Measurements from ENCODE around the gene REEP5. TPM values are rescaled to one million over a fixed set of nuclear protein-coding genes. Genes with fewer than 3 reads are reported as not detected.

Gene REEP5
- total RNA-seq, 1 donor from 2014 or later, result 17.1 TPM

DNA sequence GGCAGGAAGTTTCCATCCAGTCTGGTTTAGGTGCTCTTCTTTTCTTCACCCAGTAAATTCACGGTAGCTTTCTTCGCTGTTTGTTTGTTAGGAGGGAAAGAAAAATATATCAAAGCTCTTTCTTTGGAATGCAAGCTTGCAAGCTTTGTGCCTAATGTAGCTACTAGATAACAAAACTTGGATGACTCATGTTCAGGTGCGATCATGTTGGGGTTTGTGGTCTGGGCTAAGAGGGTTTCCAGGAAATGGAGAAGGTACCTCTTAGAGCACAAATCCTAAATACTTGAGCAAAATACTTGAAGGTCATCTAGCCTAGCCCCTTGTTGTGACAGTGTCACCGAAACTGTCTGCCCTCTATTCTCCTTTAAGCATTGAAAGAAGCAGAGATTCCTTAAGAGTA, 43.3 kb downstream of the REEP5 start:
- H3K27ac Mint-ChIP-seq, result no peak overlapping the region
- no peak overlapping the region for H3K4me2 ChIP-seq
- no peak overlapping the region for H3K4me3 Mint-ChIP-seq
- no peaks in the 10 kb centered on the region for H3F3A ChIP-seq (ENCODE audit: low read depth)
- H3K9me3 Mint-ChIP-seq, result no peaks in the 10 kb centered on the region
- TF ChIP-seq, protein P1, sequence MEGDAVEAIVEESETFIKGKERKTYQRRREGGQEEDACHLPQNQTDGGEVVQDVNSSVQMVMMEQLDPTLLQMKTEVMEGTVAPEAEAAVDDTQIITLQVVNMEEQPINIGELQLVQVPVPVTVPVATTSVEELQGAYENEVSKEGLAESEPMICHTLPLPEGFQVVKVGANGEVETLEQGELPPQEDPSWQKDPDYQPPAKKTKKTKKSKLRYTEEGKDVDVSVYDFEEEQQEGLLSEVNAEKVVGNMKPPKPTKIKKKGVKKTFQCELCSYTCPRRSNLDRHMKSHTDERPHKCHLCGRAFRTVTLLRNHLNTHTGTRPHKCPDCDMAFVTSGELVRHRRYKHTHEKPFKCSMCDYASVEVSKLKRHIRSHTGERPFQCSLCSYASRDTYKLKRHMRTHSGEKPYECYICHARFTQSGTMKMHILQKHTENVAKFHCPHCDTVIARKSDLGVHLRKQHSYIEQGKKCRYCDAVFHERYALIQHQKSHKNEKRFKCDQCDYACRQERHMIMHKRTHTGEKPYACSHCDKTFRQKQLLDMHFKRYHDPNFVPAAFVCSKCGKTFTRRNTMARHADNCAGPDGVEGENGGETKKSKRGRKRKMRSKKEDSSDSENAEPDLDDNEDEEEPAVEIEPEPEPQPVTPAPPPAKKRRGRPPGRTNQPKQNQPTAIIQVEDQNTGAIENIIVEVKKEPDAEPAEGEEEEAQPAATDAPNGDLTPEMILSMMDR (IDR thresholded peaks at IDR 0.05), result no peak
- no peak for TF ChIP-seq EZH2phosphoT487 (IDR thresholded peaks at IDR 0.05)
- TF ChIP-seq EZH2 (IDR thresholded peaks at IDR 0.05), result no peak
- H3K36me3 ChIP-seq, result no peaks in the 10 kb centered on the region
- H3K4me3 ChIP-seq, result no peak overlapping the region
- no peak overlapping the region for H3K27ac ChIP-seq
- H3K27me3 ChIP-seq, result no peaks in the 10 kb centered on the region
- H3K79me2 ChIP-seq (ENCODE audit: low read depth), result no peaks in the 10 kb centered on the region
- no peaks in the 10 kb centered on the region for H3K9me3 ChIP-seq (ENCODE audit: low read depth)
- peaks cover 6% of the 10 kb centered on the region for H3K36me3 Mint-ChIP-seq
- H3K4me1 Mint-ChIP-seq, result no peaks in the 10 kb centered on the region
- H3K4me1 ChIP-seq, result no peaks in the 10 kb centered on the region
- DNase-seq (ENCODE audit: low spot score), result no peak
- no peaks in the 10 kb centered on the region for H3K27me3 Mint-ChIP-seq (ENCODE audit: insufficient read depth, low read depth)
- no peak overlapping the region for H3K9ac ChIP-seq
- no peak overlapping the region for H2AFZ ChIP-seq (replicated peaks)
- H4K20me1 ChIP-seq (ENCODE audit: low read depth), result no peaks in the 10 kb centered on the region

GRCh38 chr5:112878101-112878500, 43.9 kb downstream of the REEP5 start:
- Histone ChIP-seq H3K9ac (no peak overlapping the region), H3K79me2 (ENCODE audit: low read depth) (no peaks in the 10 kb centered on the region), H3K36me3 (no peaks in the 10 kb centered on the region), H3F3A (ENCODE audit: low read depth) (no peaks in the 10 kb centered on the region), H2AFZ (replicated peaks) (no peak overlapping the region), H3K27ac (no peak overlapping the region), H3K27me3 (no peaks in the 10 kb centered on the region), H3K4me2 (no peak overlapping the region), H3K9me3 (ENCODE audit: low read depth) (no peaks in the 10 kb centered on the region), H3K4me3 (no peak overlapping the region), H3K4me1 (no peaks in the 10 kb centered on the region), H4K20me1 (ENCODE audit: low read depth) (no peaks in the 10 kb centered on the region)
- TF ChIP-seq, protein P1 (IDR thresholded peaks at IDR 0.05), result no peak
- TF ChIP-seq EZH2phosphoT487 (IDR thresholded peaks at IDR 0.05) (no peak), EZH2 (IDR thresholded peaks at IDR 0.05) (no peak)
- Mint-ChIP-seq H3K4me3 (no peak overlapping the region), H3K36me3 (peaks cover 6% of the 10 kb centered on the region), H3K27ac (no peak overlapping the region), H3K4me1 (no peaks in the 10 kb centered on the region), H3K27me3 (ENCODE audit: insufficient read depth, low read depth) (no peaks in the 10 kb centered on the region), H3K9me3 (no peaks in the 10 kb centered on the region)
- DNase-seq (ENCODE audit: low spot score), result no peak

- no peak for DNase-seq (ENCODE audit: low spot score)
- Histone ChIP-seq H3K9me3 (ENCODE audit: low read depth) (no peaks in the 10 kb centered on the region), H4K20me1 (ENCODE audit: low read depth) (no peaks in the 10 kb centered on the region), H3K36me3 (no peaks in the 10 kb centered on the region), H3K27me3 (no peaks in the 10 kb centered on the region), H3K9ac (no peak overlapping the region), H3K27ac (no peak overlapping the region), H3K4me1 (no peaks in the 10 kb centered on the region), H3F3A (ENCODE audit: low read depth) (no peaks in the 10 kb centered on the region), H3K79me2 (ENCODE audit: low read depth) (no peaks in the 10 kb centered on the region), H2AFZ (replicated peaks) (no peak overlapping the region), H3K4me3 (no peak overlapping the region), H3K4me2 (no peak overlapping the region)
- Mint-ChIP-seq H3K27ac (no peak overlapping the region), H3K36me3 (peaks cover 7% of the 10 kb centered on the region), H3K4me1 (no peaks in the 10 kb centered on the region), H3K9me3 (no peaks in the 10 kb centered on the region), H3K27me3 (ENCODE audit: insufficient read depth, low read depth) (no peaks in the 10 kb centered on the region), H3K4me3 (no peak overlapping the region)
- TF ChIP-seq EZH2 (IDR thresholded peaks at IDR 0.05) (no peak), EZH2phosphoT487 (IDR thresholded peaks at IDR 0.05) (no peak)
- TF ChIP-seq, protein P1 (IDR thresholded peaks at IDR 0.05), result no peak
Measured at GRCh38 chr5:112876362-112876761, 45.7 kb downstream of the REEP5 start.

All from neural progenitor cell (in vitro differentiated cells).